Measurements from ENCODE around the gene PTCD2. TPM values are rescaled to one million over a fixed set of nuclear protein-coding genes. Genes with fewer than 3 reads are reported as not detected.

PTCD2 gene
- total RNA-seq, 2 experiments from 2014 or later, result 11.7 to 17.9 TPM

DNA sequence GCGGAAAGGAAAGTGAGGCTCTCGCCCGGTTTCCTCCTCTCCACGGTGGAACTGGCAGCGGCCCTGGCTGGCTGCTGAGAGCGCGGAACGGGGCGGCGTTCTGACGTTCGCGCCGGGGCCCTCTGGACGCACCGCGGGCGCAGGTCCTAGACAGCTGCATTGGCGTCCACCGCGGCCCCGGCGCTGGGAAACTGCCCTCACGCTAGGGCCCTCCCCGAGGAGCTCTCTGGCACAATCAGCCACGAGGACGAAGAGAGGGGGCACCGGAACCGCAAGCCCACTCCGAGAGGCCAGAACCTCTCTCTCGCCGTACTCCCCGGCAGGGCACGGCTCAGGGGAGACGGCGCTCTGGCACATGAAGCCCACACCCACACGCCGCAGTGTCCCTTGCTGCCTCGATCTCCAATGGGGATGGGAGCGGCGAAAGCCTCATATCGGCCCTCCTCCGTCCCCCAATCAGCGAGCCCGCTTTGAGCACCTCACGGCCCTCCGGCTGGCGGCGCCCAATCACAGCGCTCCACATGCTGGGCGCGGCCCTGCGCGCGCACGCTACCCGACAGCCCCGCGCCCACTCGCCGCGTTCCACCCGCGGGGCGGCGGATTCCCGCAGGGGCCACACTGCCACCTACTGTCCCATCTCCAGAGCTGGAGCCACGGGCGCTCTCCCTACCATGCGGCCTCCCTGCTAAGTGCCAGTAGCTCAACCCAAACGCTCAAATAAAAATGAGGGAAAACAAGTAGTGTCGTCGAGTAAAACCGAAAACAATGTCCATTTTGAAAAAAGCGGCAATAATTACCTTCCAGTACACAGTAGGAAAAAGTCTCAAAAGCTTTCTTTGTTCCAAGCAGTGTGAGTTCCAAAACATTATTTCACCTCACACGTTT lies 12.0 kb upstream of the PTCD2 start:
- H3K79me2 ChIP-seq (ENCODE audit: insufficient read depth, low read depth, low read length), result peaks cover 47% of the 10 kb centered on the region

DNA sequence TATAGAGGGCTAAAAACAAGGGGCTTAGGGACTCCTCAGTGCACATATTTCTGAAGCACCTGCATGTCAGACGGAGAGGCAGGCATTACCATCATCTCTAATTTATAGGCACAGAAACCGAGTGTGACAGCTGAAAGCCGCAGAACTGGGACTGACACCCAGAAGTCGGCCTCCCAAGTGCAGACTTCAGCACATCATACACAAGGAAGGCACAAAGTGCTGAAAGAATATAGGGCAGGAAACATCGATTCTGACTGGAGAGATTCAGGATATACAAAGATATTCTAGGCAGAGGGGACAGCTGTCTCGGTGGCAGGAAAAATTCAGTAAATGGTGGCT lies 11.4 kb upstream of the PTCD2 start:
- peaks cover 46% of the 10 kb centered on the region for H3K79me2 ChIP-seq (ENCODE audit: insufficient read depth, low read depth, low read length)
- no TSS peak for BruUV-seq (replicated peaks)
- no peaks in the 10 kb centered on the region for H3K9me3 ChIP-seq (ENCODE audit: low read length)
- peak overlapping the region; percentile 67; the same call in 1 of the 2 replicates for H2AFZ ChIP-seq (ENCODE audit: low read length)
- ChIA-PET POLR2A (interaction anchor here (2.1 to 8.8 kb wide), 3 partner anchors 9 to 16 kb away, joined by 19 to 97 read pairs (median 78); partner anchors contain the start of genes MRPS27 and PTCD2), CTCF (ENCODE audit: unreplicated experiment) (interaction anchor here (0.8 to 1.5 kb wide), 2 partner anchors 9 to 10 kb away, joined by 3 to 8 read pairs; no protein-coding TSS in a partner anchor)
- peaks cover 44% of the 10 kb centered on the region for H3K4me1 ChIP-seq (ENCODE audit: insufficient read depth, low read length, poor library complexity, severe bottlenecking)
- no peak overlapping the region for H3K4me3 ChIP-seq (ENCODE audit: low read depth, low read length, poor library complexity, severe bottlenecking)
- intact Hi-C loops (cut with micrococcal nuclease; ENCODE audit: unreplicated experiment), result loop anchor here (1.0 to 10.0 kb wide), 6 partner anchors 11 to 538 kb away; partner anchors contain the start of genes MRPS27, PTCD2 and TNPO1
- H3K36me3 ChIP-seq (ENCODE audit: insufficient read depth, low read length), result peaks cover 61% of the 10 kb centered on the region
- DNase-seq (ENCODE audit: low spot score), result no peak
- H3K4me2 ChIP-seq (ENCODE audit: low read length), result peak overlapping the region; percentile 55
- TF ChIP-seq, protein P1, sequence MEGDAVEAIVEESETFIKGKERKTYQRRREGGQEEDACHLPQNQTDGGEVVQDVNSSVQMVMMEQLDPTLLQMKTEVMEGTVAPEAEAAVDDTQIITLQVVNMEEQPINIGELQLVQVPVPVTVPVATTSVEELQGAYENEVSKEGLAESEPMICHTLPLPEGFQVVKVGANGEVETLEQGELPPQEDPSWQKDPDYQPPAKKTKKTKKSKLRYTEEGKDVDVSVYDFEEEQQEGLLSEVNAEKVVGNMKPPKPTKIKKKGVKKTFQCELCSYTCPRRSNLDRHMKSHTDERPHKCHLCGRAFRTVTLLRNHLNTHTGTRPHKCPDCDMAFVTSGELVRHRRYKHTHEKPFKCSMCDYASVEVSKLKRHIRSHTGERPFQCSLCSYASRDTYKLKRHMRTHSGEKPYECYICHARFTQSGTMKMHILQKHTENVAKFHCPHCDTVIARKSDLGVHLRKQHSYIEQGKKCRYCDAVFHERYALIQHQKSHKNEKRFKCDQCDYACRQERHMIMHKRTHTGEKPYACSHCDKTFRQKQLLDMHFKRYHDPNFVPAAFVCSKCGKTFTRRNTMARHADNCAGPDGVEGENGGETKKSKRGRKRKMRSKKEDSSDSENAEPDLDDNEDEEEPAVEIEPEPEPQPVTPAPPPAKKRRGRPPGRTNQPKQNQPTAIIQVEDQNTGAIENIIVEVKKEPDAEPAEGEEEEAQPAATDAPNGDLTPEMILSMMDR (conservative IDR thresholded peaks at IDR 0.05; ENCODE audit: low read length), result no peak
- no peak for TF ChIP-seq EZH2phosphoT487 (IDR thresholded peaks at IDR 0.05; ENCODE audit: borderline replicate concordance, low read depth, low read length)
- no peaks in the 10 kb centered on the region for H3K9me2 ChIP-seq (ENCODE audit: insufficient read depth, low read length)
- H3K27ac ChIP-seq (ENCODE audit: low read depth, low read length, poor library complexity, severe bottlenecking), result peak overlapping the region; percentile 84
- no peaks in the 10 kb centered on the region for H4K20me1 ChIP-seq (ENCODE audit: insufficient read depth, low read length)

More for the DNA sequence above, 12.0 kb upstream of the PTCD2 start:
- peaks cover 60% of the 10 kb centered on the region for H3K36me3 ChIP-seq (ENCODE audit: insufficient read depth, low read length)
- peak; percentile 97 for DNase-seq (ENCODE audit: low spot score)
- CTCF ChIA-PET (ENCODE audit: unreplicated experiment), result interaction anchor here (0.6 to 1.5 kb wide), 4 partner anchors 9 to 688 kb away, joined by 3 to 8 read pairs (median 3); no protein-coding TSS in a partner anchor
- H3K9me3 ChIP-seq (ENCODE audit: low read length), result no peaks in the 10 kb centered on the region
- TF ChIP-seq EZH2phosphoT487 (IDR thresholded peaks at IDR 0.05; ENCODE audit: borderline replicate concordance, low read depth, low read length), result no peak
- TF ChIP-seq, protein P1 (conservative IDR thresholded peaks at IDR 0.05; ENCODE audit: low read length), result peak; percentile 90
- intact Hi-C loops (cut with micrococcal nuclease; ENCODE audit: unreplicated experiment), result loop anchor here (1.0 to 10.0 kb wide), 7 partner anchors 12 to 539 kb away; partner anchors contain the start of genes MRPS27, PTCD2 and TNPO1
- peak overlapping the region; percentile 84 for H3K27ac ChIP-seq (ENCODE audit: low read depth, low read length, poor library complexity, severe bottlenecking)
- H3K9me2 ChIP-seq (ENCODE audit: insufficient read depth, low read length), result no peaks in the 10 kb centered on the region
- H3K4me3 ChIP-seq (ENCODE audit: low read depth, low read length, poor library complexity, severe bottlenecking), result peak overlapping the region; percentile 84
- peak overlapping the region; percentile 67; the same call in 1 of the 2 replicates for H2AFZ ChIP-seq (ENCODE audit: low read length)
- peaks cover 50% of the 10 kb centered on the region for H3K4me1 ChIP-seq (ENCODE audit: insufficient read depth, low read length, poor library complexity, severe bottlenecking)
- POLR2A ChIA-PET, result interaction anchor here (1.0 to 8.8 kb wide), 4 partner anchors 9 to 95 kb away, joined by 3 to 97 read pairs (median 48); partner anchors contain the start of genes MRPS27 and PTCD2
- TSS peak; percentile 68 for BruUV-seq (replicated peaks)
- no peaks in the 10 kb centered on the region for H4K20me1 ChIP-seq (ENCODE audit: insufficient read depth, low read length)
- H3K4me2 ChIP-seq (ENCODE audit: low read length), result peak overlapping the region; percentile 71
